ENCODE results near the gene PIP5KL1.

DNA sequence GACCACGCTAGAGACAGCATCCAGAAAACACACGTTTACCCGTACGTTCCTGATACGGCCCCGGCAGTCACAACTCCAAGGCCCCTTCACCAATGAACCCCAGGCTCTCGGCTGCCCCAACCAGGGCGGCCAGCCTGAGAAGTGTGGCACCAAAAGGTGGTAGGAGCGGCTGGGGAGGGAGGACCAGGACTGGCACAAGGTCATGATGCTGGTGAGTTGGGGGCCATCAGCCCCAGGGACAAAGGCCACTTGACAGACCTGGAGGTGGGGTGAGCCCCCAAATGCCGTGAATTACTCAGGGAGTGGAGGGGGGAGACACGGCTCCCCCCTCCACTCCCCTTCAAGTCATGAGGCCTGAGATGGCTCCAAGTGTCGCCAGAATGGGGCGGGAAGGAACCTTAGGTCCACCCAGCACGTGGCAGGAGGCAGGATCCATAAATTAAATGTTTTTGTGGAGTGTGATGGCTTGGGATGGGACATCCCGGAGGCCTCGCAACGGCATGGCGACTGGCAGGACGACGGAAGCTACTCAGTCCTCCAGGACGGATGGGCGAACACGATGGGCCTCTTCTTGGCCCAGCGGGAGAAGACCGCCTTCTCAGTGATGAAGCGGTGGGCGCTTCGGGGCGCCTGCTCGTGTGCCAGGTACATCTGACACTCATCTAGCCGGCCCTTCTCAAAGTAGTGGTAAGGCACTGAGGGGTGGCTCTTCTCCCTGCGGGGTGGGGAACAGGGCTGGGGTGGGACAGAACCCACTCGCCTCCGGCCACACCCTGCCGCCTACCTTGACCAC, 22.5 kb downstream of the PIP5KL1 start:
- TF ChIP-seq, protein P1, sequence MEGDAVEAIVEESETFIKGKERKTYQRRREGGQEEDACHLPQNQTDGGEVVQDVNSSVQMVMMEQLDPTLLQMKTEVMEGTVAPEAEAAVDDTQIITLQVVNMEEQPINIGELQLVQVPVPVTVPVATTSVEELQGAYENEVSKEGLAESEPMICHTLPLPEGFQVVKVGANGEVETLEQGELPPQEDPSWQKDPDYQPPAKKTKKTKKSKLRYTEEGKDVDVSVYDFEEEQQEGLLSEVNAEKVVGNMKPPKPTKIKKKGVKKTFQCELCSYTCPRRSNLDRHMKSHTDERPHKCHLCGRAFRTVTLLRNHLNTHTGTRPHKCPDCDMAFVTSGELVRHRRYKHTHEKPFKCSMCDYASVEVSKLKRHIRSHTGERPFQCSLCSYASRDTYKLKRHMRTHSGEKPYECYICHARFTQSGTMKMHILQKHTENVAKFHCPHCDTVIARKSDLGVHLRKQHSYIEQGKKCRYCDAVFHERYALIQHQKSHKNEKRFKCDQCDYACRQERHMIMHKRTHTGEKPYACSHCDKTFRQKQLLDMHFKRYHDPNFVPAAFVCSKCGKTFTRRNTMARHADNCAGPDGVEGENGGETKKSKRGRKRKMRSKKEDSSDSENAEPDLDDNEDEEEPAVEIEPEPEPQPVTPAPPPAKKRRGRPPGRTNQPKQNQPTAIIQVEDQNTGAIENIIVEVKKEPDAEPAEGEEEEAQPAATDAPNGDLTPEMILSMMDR (conservative IDR thresholded peaks at IDR 0.05; ENCODE audit: low read depth in 2 of 2) = no peak
- TF ChIP-seq EZH2 (IDR thresholded peaks at IDR 0.05; ENCODE audit: low read depth, unreplicated experiment) = no peak
- TF ChIP-seq REST (IDR thresholded peaks at IDR 0.05; ENCODE audit: unreplicated experiment) = no peak
